SU-DHL-6 (cell line): Measurements from ENCODE around the gene WASF3.

Experiments
- H2AFZ ChIP-seq: fragments of 200-600 bp; sonication (generic); 2 replicates; pipeline ENCODE4 v1.6.1; 2014; ENCODE audit warnings: low read depth, mild to moderate bottlenecking, moderate library complexity, mixed read lengths, antibody characterized with exemption, low read length; ENCODE audit not compliant: severe bottlenecking
- H3F3A ChIP-seq: fragments of 200-600 bp; shearing (Covaris generic); 2 replicates; pipeline ENCODE4 v1.6.0; 2016; ENCODE audit warnings: antibody characterized with exemption, mild to moderate bottlenecking; ENCODE audit not compliant: insufficient read depth
- H3K27ac ChIP-seq: fragments of 200-600 bp; sonication (generic); 2 replicates; pipeline ENCODE4 v1.5.1; 2016; ENCODE audit warnings: low read depth, mild to moderate bottlenecking, low read length, moderate library complexity, mixed read lengths
- H3K27me3 ChIP-seq: fragments of 200-600 bp; sonication (generic), shearing (Covaris generic); 2 replicates; pipeline ENCODE4 v1.6.0; 2014; ENCODE audit warnings: mild to moderate bottlenecking, low read length
- H3K36me3 ChIP-seq: fragments of 200-600 bp; sonication (generic); 2 replicates; pipeline ENCODE4 v1.6.1; 2014; ENCODE audit warnings: mild to moderate bottlenecking, low read length, mixed read lengths
- H3K4me2 ChIP-seq: fragments of 300-600, 200-600 bp; shearing (Covaris generic), sonication (generic); 2 replicates; pipeline ENCODE4 v1.6.0; 2014; ENCODE audit warnings: low read length, low read depth, mild to moderate bottlenecking; ENCODE audit not compliant: poor library complexity, severe bottlenecking
- H3K4me3 ChIP-seq: fragments of 200-600 bp; sonication (generic); 2 replicates; pipeline ENCODE4 v1.5.1; 2014; ENCODE audit warnings: antibody characterized with exemption, low read length, mild to moderate bottlenecking, mixed read lengths; ENCODE audit not compliant: insufficient read depth, poor library complexity, severe bottlenecking
- H3K79me2 ChIP-seq: fragments of 200-600 bp; sonication (generic); 2 replicates; pipeline ENCODE4 v1.6.1; 2014; ENCODE audit warnings: mild to moderate bottlenecking, low read length, moderate library complexity; ENCODE audit not compliant: insufficient read depth
- H3K9ac ChIP-seq: fragments of 200-600 bp; sonication (generic); 2 replicates; pipeline ENCODE4 v1.7.0; 2014; ENCODE audit warnings: mild to moderate bottlenecking, low read length
- H3K9me2 ChIP-seq: fragments of 200-600 bp; sonication (generic); replicated peaks from 2 replicates; pipeline ENCODE4 v1.6.1; 2014; ENCODE audit warnings: low read length; ENCODE audit not compliant: insufficient read depth
- H3K9me3 ChIP-seq: fragments of 200-600 bp; sonication (generic); 2 replicates; pipeline ENCODE4 v1.6.1; 2014; ENCODE audit warnings: low read length, mixed read lengths; ENCODE audit not compliant: insufficient read depth
- H4K20me1 ChIP-seq: fragments of 200-600 bp; sonication (generic); 2 replicates; pipeline ENCODE4 v1.6.1; 2014; ENCODE audit warnings: low read depth, mild to moderate bottlenecking, antibody characterized with exemption, low read length, moderate library complexity, mixed read lengths
- EZH2phosphoT487 ChIP-seq: fragments of 200-600 bp; sonication (generic), shearing (Covaris generic); conservative IDR thresholded peaks from 2 replicates; pipeline ENCODE4 v1.6.1; 2018; ENCODE audit warnings: mild to moderate bottlenecking, antibody characterized with exemption, low read length, moderate library complexity, mixed read lengths
- TF ChIP-seq, protein P1 (sequence below): fragments of 200-600 bp; sonication (generic); IDR thresholded peaks from one replicate; pipeline ENCODE4 v1.5.1; 2017; ENCODE audit warnings: antibody characterized with exemption, mild to moderate bottlenecking, low read length, moderate library complexity; ENCODE audit not compliant: insufficient read depth, poor library complexity, severe bottlenecking

WASF3 gene

DNA sequence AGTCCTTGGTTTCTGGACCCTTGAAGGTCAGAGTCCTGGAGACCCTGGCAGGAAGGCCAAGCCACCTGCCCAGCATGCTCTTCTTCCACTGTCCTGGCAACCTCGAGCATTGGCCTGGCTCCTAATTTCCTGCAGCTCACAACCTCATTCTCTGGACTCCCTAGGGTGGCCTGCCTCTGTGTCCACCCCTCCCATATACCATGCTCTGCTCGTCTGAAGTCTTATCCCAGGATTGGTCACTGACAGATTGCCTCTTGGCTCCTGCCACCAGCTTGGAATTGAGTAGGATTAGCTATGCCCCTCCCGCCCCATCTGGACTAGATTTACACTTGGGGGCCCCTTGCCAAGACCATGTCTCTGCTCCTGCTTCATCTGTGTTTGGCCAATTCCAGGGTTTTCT lies 17.1 kb upstream of the WASF3 start:
- H3K4me2 ChIP-seq, result no peak overlapping the region
- H3K36me3 ChIP-seq, result no peaks in the 10 kb centered on the region
- no peak overlapping the region for H3K4me3 ChIP-seq
- H4K20me1 ChIP-seq, result no peaks in the 10 kb centered on the region
- no peaks in the 10 kb centered on the region for H3K79me2 ChIP-seq
- H2AFZ ChIP-seq, result no peak overlapping the region
- no peaks in the 10 kb centered on the region for H3K9me3 ChIP-seq
- H3K9me2 ChIP-seq, result no peaks in the 10 kb centered on the region
- no peak overlapping the region for H3K9ac ChIP-seq
- H3F3A ChIP-seq, result no peaks in the 10 kb centered on the region
- H3K27me3 ChIP-seq, result no peaks in the 10 kb centered on the region
- TF ChIP-seq EZH2phosphoT487, result no peak
- TF ChIP-seq, protein P1, sequence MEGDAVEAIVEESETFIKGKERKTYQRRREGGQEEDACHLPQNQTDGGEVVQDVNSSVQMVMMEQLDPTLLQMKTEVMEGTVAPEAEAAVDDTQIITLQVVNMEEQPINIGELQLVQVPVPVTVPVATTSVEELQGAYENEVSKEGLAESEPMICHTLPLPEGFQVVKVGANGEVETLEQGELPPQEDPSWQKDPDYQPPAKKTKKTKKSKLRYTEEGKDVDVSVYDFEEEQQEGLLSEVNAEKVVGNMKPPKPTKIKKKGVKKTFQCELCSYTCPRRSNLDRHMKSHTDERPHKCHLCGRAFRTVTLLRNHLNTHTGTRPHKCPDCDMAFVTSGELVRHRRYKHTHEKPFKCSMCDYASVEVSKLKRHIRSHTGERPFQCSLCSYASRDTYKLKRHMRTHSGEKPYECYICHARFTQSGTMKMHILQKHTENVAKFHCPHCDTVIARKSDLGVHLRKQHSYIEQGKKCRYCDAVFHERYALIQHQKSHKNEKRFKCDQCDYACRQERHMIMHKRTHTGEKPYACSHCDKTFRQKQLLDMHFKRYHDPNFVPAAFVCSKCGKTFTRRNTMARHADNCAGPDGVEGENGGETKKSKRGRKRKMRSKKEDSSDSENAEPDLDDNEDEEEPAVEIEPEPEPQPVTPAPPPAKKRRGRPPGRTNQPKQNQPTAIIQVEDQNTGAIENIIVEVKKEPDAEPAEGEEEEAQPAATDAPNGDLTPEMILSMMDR, result no peak
- no peak overlapping the region for H3K27ac ChIP-seq

DNA sequence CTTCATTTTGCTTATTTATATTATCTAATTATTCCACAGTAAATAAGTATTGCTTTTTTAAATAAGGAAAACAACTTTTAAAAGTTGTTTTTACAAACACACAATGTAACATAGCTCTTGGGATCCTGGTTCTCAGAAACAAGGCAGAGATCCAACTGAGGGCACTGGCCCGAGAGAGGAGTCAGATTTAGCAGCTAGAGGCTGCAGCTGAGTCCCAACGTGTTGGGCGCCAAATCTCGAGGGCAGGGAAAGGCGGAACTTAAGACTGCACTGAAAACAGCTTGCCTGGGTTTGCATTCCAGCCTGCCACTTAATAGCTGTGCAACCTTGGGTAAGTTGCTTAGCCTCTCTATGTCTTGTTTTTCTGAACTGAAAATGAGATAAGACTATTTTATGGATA lies 16.4 kb upstream of the WASF3 start:
- no peaks in the 10 kb centered on the region for H3K9me2 ChIP-seq
- TF ChIP-seq, protein P1, result no peak
- no peak for TF ChIP-seq EZH2phosphoT487
- H4K20me1 ChIP-seq, result no peaks in the 10 kb centered on the region
- H3F3A ChIP-seq, result no peaks in the 10 kb centered on the region
- no peaks in the 10 kb centered on the region for H3K79me2 ChIP-seq
- no peak overlapping the region for H3K27ac ChIP-seq
- no peak overlapping the region for H3K4me2 ChIP-seq
- no peak overlapping the region for H3K9ac ChIP-seq
- no peaks in the 10 kb centered on the region for H3K27me3 ChIP-seq
- H3K4me3 ChIP-seq, result no peak overlapping the region
- H3K36me3 ChIP-seq, result no peaks in the 10 kb centered on the region
- H2AFZ ChIP-seq, result no peak overlapping the region
- no peaks in the 10 kb centered on the region for H3K9me3 ChIP-seq

DNA sequence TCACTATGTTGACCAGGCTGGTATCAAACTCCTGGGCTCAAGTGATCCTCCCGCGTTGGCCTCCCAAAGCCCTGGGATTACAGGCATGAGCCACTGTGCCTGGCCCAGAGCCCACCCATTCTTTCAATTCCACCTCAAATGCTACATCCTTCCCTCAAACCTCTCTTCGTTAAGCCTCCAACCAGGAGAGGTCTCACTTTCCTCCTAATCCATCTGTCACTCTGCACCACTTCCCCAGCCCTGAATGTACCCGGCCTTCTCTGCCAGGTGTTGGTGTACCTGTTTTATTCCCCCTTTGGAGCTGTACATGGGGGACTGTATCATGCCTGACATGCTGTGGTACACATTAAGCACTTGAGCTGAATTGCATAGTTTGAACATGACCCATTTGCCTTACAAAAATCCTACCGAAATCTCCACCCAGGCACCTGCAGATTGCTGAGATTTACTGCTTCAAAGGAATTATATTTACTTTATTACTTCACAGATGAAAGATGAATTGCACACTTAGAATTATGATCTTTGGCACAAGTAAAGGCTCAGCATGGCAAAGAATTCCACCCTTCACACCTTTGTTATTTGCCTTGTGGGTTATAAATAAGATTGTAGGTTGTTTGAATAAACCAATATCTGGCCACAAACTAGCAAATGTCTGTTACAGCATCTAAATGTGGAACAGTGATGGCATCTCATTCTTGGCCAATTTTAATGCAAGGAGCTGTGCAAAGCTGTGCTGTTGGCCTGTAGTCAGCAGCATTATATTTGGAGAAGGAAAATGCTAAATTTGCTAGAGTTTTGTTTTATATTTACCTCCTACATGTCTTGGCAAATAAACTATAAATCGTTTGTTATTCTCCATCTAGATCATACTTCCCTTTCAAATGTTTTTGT lies 15.6 kb upstream of the WASF3 start:
- Histone ChIP-seq H3K9ac (no peak overlapping the region), H3K27me3 (no peaks in the 10 kb centered on the region), H3K79me2 (no peaks in the 10 kb centered on the region), H3K36me3 (no peaks in the 10 kb centered on the region), H4K20me1 (no peaks in the 10 kb centered on the region), H3K4me2 (no peak overlapping the region), H3K27ac (no peak overlapping the region), H3K9me2 (no peaks in the 10 kb centered on the region), H3F3A (no peaks in the 10 kb centered on the region), H3K9me3 (no peaks in the 10 kb centered on the region), H3K4me3 (no peak overlapping the region), H2AFZ (no peak overlapping the region)
- TF ChIP-seq, protein P1, result no peak
- no peak for TF ChIP-seq EZH2phosphoT487
